PC-9 (cell line): ENCODE data around the gene GDF10.

Experiments
- EZH2 ChIP-seq: fragments of 200-600 bp; sonication (generic); IDR thresholded peaks from 2 replicates; pipeline ENCODE4 v1.8.0; 2017; ENCODE audit warnings: antibody characterized with exemption, low read depth
- TF ChIP-seq, protein P1 (sequence below): fragments of 200-600 bp; sonication (generic); conservative IDR thresholded peaks from 2 replicates; pipeline ENCODE4 v1.6.1; 2017; ENCODE audit warnings: mixed run types, antibody characterized with exemption, mild to moderate bottlenecking, moderate library complexity

DNA sequence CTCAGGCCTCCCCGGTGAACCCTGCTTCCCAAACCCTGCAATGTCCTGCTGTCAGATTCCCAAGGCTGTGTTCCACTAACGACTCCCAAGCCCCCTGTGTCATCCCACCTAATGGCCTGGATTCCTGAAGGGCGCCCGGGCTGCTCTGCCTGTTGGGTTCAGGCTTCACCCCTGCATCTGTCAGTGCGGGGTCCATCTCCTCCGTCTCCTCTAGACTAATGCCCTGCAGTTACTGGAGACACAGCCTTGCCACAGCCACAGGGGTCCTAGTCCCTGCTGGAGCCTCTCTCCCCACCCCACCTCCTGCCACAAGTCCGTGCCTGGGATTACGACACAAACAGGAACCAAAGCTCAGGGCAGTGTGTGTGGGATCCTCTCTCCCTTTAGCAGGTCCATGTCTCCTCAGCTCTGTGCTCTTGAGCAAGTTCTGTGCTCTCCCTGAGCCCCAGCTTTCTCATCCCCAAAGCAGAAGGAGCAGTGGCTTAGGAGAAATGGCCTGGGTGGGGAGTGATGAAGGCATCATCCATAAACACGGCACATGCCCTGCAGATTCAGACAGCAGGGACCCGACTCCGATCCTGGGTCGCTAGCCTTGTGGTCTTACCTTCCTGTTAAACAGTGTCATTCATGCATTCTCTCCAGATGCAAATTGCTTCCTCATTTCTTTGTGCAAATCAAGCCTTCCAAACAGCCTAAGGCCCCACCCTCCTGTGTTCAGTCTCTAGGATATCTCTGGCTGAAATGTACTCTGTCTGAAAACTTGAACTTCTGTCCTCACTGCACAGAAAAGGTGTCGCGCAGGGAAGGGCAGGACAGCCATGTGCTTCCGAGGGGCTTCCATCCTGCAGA is 40.0 kb downstream of the GDF10 start:
- TF ChIP-seq, protein P1, sequence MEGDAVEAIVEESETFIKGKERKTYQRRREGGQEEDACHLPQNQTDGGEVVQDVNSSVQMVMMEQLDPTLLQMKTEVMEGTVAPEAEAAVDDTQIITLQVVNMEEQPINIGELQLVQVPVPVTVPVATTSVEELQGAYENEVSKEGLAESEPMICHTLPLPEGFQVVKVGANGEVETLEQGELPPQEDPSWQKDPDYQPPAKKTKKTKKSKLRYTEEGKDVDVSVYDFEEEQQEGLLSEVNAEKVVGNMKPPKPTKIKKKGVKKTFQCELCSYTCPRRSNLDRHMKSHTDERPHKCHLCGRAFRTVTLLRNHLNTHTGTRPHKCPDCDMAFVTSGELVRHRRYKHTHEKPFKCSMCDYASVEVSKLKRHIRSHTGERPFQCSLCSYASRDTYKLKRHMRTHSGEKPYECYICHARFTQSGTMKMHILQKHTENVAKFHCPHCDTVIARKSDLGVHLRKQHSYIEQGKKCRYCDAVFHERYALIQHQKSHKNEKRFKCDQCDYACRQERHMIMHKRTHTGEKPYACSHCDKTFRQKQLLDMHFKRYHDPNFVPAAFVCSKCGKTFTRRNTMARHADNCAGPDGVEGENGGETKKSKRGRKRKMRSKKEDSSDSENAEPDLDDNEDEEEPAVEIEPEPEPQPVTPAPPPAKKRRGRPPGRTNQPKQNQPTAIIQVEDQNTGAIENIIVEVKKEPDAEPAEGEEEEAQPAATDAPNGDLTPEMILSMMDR, result no peak
- no peak for TF ChIP-seq EZH2
